ENCODE data around the gene RNF186.
"Not testable (repeated sequence)": the region's sequence is repeated elsewhere in the genome, so short reads cannot be mapped to it uniquely, and the experiment has no call there.

RNF186 gene

GRCh38 chr1:19818324-19818723 is 3.2 kb upstream of the RNF186 start:
- POLR2A ChIA-PET, result no interaction called here
- no peak for TF ChIP-seq CTCF (IDR thresholded peaks at IDR 0.05; ENCODE audit: insufficient read depth, low read length, missing control alignments)
- CTCF ChIA-PET, result interaction anchor here (2.3 kb wide), 1 partner anchor 103 kb away, joined by 8 read pairs; no protein-coding TSS in a partner anchor
- DNase-seq (ENCODE audit: low read depth, low spot score), result no peak
- no peak overlapping the region for H3K4me3 ChIP-seq (ENCODE audit: low read depth, low read length)

- ChIA-PET CTCF (interaction anchor here (1.1 to 2.3 kb wide), 2 partner anchors 55 to 102 kb away, joined by 4 to 8 read pairs; no protein-coding TSS in a partner anchor), POLR2A (no interaction called here)
- H3K4me3 ChIP-seq (ENCODE audit: low read depth, low read length), result no peak overlapping the region
- no peak for DNase-seq (ENCODE audit: low read depth, low spot score)
- TF ChIP-seq CTCF (IDR thresholded peaks at IDR 0.05; ENCODE audit: insufficient read depth, low read length, missing control alignments), result no peak
These were observed 2.1 kb upstream of the RNF186 start for GRCh38 chr1:19817160-19817559.

GRCh38 chr1:19816737-19817086 is 1.6 kb upstream of the RNF186 start:
- DNase-seq (ENCODE audit: low read depth, low spot score); POLR2A ChIA-PET; H3K4me3 ChIP-seq (ENCODE audit: low read depth, low read length): not testable (repeated sequence)
- CTCF ChIA-PET, result interaction anchor here (1.1 to 2.3 kb wide), 2 partner anchors 55 to 101 kb away, joined by 4 to 8 read pairs; no protein-coding TSS in a partner anchor

- CTCF ChIA-PET, result interaction anchor here (1.1 to 2.3 kb wide), 3 partner anchors 54 to 112 kb away, joined by 4 to 8 read pairs (median 4); no protein-coding TSS in a partner anchor
- no peak for DNase-seq (ENCODE audit: low read depth, low spot score)
- POLR2A ChIA-PET, result no interaction called here
- no peak for TF ChIP-seq CTCF (IDR thresholded peaks at IDR 0.05; ENCODE audit: insufficient read depth, low read length, missing control alignments)
- H3K4me3 ChIP-seq (ENCODE audit: low read depth, low read length), result no peak overlapping the region
These were observed 986 bp upstream of the RNF186 start for GRCh38 chr1:19815801-19816736.

- ChIA-PET POLR2A (no interaction called here), CTCF (interaction anchor here (0.7 to 6.0 kb wide), 7 partner anchors 10 to 152 kb away, joined by 3 to 64 read pairs (median 7); no protein-coding TSS in a partner anchor)
- TF ChIP-seq CTCF (IDR thresholded peaks at IDR 0.05; ENCODE audit: insufficient read depth, low read length, missing control alignments), result no peak
- no peak for DNase-seq (ENCODE audit: low read depth, low spot score)
- no peak overlapping the region for H3K4me3 ChIP-seq (ENCODE audit: low read depth, low read length)
These were observed 830 bp downstream of the RNF186 start for GRCh38 chr1:19814244-19814661.

GRCh38 chr1:19813643-19813960 is 1.5 kb downstream of the RNF186 start:
- ChIA-PET POLR2A (no interaction called here), CTCF (interaction anchor here (0.7 to 6.0 kb wide), 9 partner anchors 10 to 152 kb away, joined by 3 to 64 read pairs (median 6); no protein-coding TSS in a partner anchor)
- no peak for TF ChIP-seq CTCF (IDR thresholded peaks at IDR 0.05; ENCODE audit: insufficient read depth, low read length, missing control alignments)
- no peak for DNase-seq (ENCODE audit: low read depth, low spot score)
- no peak overlapping the region for H3K4me3 ChIP-seq (ENCODE audit: low read depth, low read length)

Measured in AG04449 (cell line).